Spleen (tissue), 11 donors: Measurements from ENCODE around the gene PRKCA. TPM values are rescaled to one million over a fixed set of nuclear protein-coding genes. Genes with fewer than 3 reads are reported as not detected.

ENCODE experiments used
- DNase-seq: peaks from one replicate; pipeline ENCODE4 v3.0.0-alpha.2; 2020
- H3K27ac ChIP-seq, 8 donors: fragments of 200-600 bp; sonication (generic) in 7 of 8; 1 replicate in 4 of 8; 2 replicates in 4 of 8; pipeline versions ENCODE4 v1.5.0 to v1.8.0; 2016 to 2021; ENCODE audit warnings: inconsistent platforms in 4 of 8, mild to moderate bottlenecking in 4 of 8, moderate library complexity in 1 of 8
- H3K27me3 ChIP-seq, 7 donors: fragments of 200-600 bp; sonication (generic) in 6 of 7; replicated peaks in 1 of 7; 1 replicate in 4 of 7; 2 replicates in 3 of 7; pipeline versions ENCODE4 v1.5.0 to v1.8.0; 2016 to 2021; ENCODE audit warnings: inconsistent platforms in 3 of 7, mild to moderate bottlenecking in 1 of 7
- H3K36me3 ChIP-seq, 6 donors: fragments of 200-600 bp; sonication (generic) in 5 of 6; 1 replicate in 4 of 6; 2 replicates in 2 of 6; pipeline versions ENCODE4 v1.5.0 to v1.8.0; 2016 to 2021; ENCODE audit warnings: inconsistent platforms in 2 of 6
- H3K4me1 ChIP-seq, 6 donors: fragments of 200-600 bp; sonication (generic) in 5 of 6; 1 replicate in 3 of 6; 2 replicates in 3 of 6; pipeline versions ENCODE4 v1.5.0 to v1.8.0; 2016 to 2021; ENCODE audit warnings: inconsistent platforms in 3 of 6
- H3K4me3 ChIP-seq, 8 donors: fragments of 200-600 bp; sonication (generic) in 7 of 8; 1 replicate in 4 of 8; 2 replicates in 4 of 8; pipeline versions ENCODE4 v1.5.0 to v1.8.0; 2016 to 2021; ENCODE audit warnings: inconsistent platforms in 4 of 8, mild to moderate bottlenecking in 4 of 8, moderate library complexity in 2 of 8
- H3K9me3 ChIP-seq, 8 donors: fragments of 200-600 bp; sonication (generic) in 7 of 8; 1 replicate in 4 of 8; 2 replicates in 4 of 8; pipeline versions ENCODE4 v1.5.0 to v1.8.0; 2016 to 2021; ENCODE audit warnings: inconsistent platforms in 4 of 8
- CTCF ChIP-seq, 11 experiments: fragments of 200-600 bp in 7 of 11; fragments of 450-650 bp in 4 of 11; sonication (generic) in 4 of 11; IDR thresholded peaks in 8 of 11; conservative IDR thresholded peaks in 3 of 11; 1 replicate in 7 of 11; 2 replicates in 4 of 11; pipeline versions ENCODE4 v1.4.0 to v1.8.0; 2016 to 2021; ENCODE audit warnings: antibody characterized with exemption in 11 of 11, inconsistent platforms in 4 of 11, mild to moderate bottlenecking in 1 of 11
- POLR2A ChIP-seq, 3 donors: fragments of 450-650 bp; IDR thresholded peaks; one replicate each; pipeline ENCODE4 v1.5.1; 2017; ENCODE audit warnings: antibody characterized with exemption in 3 of 3, mild to moderate bottlenecking in 1 of 3
- POLR2AphosphoS5 ChIP-seq, 3 donors: sonication (generic); formaldehyde crosslinking; IDR thresholded peaks; one replicate each; pipeline ENCODE4 v1.5.1; 2017; ENCODE audit warnings: antibody characterized with exemption in 3 of 3
- WGBS, 5 donors: extraction: QIAGEN DNeasy Blood & Tissue Kit in 3 of 5; methylation state at CpG; one replicate each; pipeline versions ENCODE4 v1.1.5 to v1.1.7; 2013 to 2018; 5-methylcytosine and 5-hydroxymethylcytosine counted together
- intact Hi-C: fragments of 100-400 bp; cut with DNase I; formaldehyde crosslinking; loops from one replicate; pipeline ENCODE4 v1.15.0; 2023; ENCODE audit warnings: low total_unique reads
- polyA plus RNA-seq, 3 donors: library from polyadenylated mRNA; stranded (reverse); fragments of 200-250 nt; gene quantifications; one replicate each; pipeline ENCODE4 v1.2.1, GENCODE V29; 2013
- total RNA-seq, 7 donors: library from RNA; depleted of rRNA in 3 of 7; stranded (reverse); fragments of >200 nt in 3 of 7; fragmentation: NEBNext Ultra II Directional in 4 of 7; extraction: Animal tissue kit (Norgen Biotek cat#: 25700) in 4 of 7; gene quantifications; one replicate each; pipeline versions ENCODE4 v1.1.0 to v1.2.1, GENCODE V29; 2016 to 2021
- donor health status: healthy with polysubstance abuse.
- donor health status: DM: no; HTN: no; CAD: no; lungs with moderate emphysema.
- donor health status: DM: no; HTN: no; CAD: no.
- donor health status: Bipolar disorder and iron deficiency.
- donor health status: healthy.
- donor health status: DM: no; HTN: no; CAD: no.
- donor health status: DM: yes; HTN: yes; CAD: no.

The PRKCA gene
- total and polyA plus RNA-seq, 10 donors, result 1.7 to 59.7 (median 31.2) TPM

GRCh38 chr17:66407864-66408263 is 105.5 kb downstream of the PRKCA start:
- Histone ChIP-seq H3K4me3 (no peak overlapping the region), H3K36me3 (no peaks in the 10 kb centered on the region), H3K27me3 (no peaks in the 10 kb centered on the region), H3K9me3 (no peaks in the 10 kb centered on the region), H3K27ac (no peak overlapping the region), H3K4me1 (peaks cover 9 to 62% (median 39%) of the 10 kb centered on the region in 6 donors)
- no peak for TF ChIP-seq POLR2A (IDR thresholded peaks at IDR 0.05)
- TF ChIP-seq POLR2AphosphoS5 (IDR thresholded peaks at IDR 0.05), result no peak
- no peak for TF ChIP-seq CTCF (IDR thresholded peaks at IDR 0.05 in 8 of 11, conservative IDR thresholded peaks at IDR 0.05 in 3 of 11)
- DNase-seq, result no peak
- intact Hi-C loops, result no loop called here
- WGBS, 5 donors, result 87 to 94% (median 92%) methylated on average over 4 of the region's 4 CpGs

- WGBS, 5 donors, result 70 to 84% (median 74%) methylated on average over 6 of the region's 6 CpGs
- Histone ChIP-seq H3K9me3 (no peaks in the 10 kb centered on the region), H3K4me1 (peaks cover 0 to 50% (median 20%) of the 10 kb centered on the region in 6 donors), H3K27ac (no peak overlapping the region), H3K27me3 (no peaks in the 10 kb centered on the region), H3K4me3 (no peak overlapping the region), H3K36me3 (no peaks in the 10 kb centered on the region)
- TF ChIP-seq POLR2A (IDR thresholded peaks at IDR 0.05) (no peak), POLR2AphosphoS5 (IDR thresholded peaks at IDR 0.05) (no peak), CTCF (IDR thresholded peaks at IDR 0.05 in 8 of 11, conservative IDR thresholded peaks at IDR 0.05 in 3 of 11) (no peak)
- intact Hi-C loops, result no loop called here
- no peak for DNase-seq
Measured at GRCh38 chr17:66411520-66411919, 109.1 kb downstream of the PRKCA start.

- H3K9me3 ChIP-seq, result no peaks in the 10 kb centered on the region
- no peak overlapping the region for H3K27ac ChIP-seq
- 64 to 82% (median 76%) methylated on average over 8 of the region's 8 CpGs for WGBS, 5 donors
- no peak for DNase-seq
- H3K27me3 ChIP-seq, result no peaks in the 10 kb centered on the region
- no peak overlapping the region for H3K4me3 ChIP-seq
- peaks cover 0 to 45% (median 15%) of the 10 kb centered on the region in 6 donors for H3K4me1 ChIP-seq
- intact Hi-C loops, result no loop called here
- no peaks in the 10 kb centered on the region for H3K36me3 ChIP-seq
- TF ChIP-seq POLR2AphosphoS5 (IDR thresholded peaks at IDR 0.05) (no peak), CTCF (IDR thresholded peaks at IDR 0.05 in 8 of 11, conservative IDR thresholded peaks at IDR 0.05 in 3 of 11) (no peak), POLR2A (IDR thresholded peaks at IDR 0.05) (no peak)
Measured at GRCh38 chr17:66412857-66413558, 110.6 kb downstream of the PRKCA start.

GRCh38 chr17:66413559-66414520 is 111.4 kb downstream of the PRKCA start:
- Histone ChIP-seq H3K27ac (no peak overlapping the region), H3K9me3 (no peaks in the 10 kb centered on the region), H3K4me3 (no peak overlapping the region), H3K36me3 (no peaks in the 10 kb centered on the region), H3K4me1 (peaks cover 0 to 45% (median 15%) of the 10 kb centered on the region in 6 donors), H3K27me3 (no peaks in the 10 kb centered on the region)
- 72 to 78% (median 75%) methylated on average over 13 of the region's 13 CpGs for WGBS, 5 donors
- no peak for TF ChIP-seq POLR2A (IDR thresholded peaks at IDR 0.05)
- TF ChIP-seq CTCF (IDR thresholded peaks at IDR 0.05 in 8 of 11, conservative IDR thresholded peaks at IDR 0.05 in 3 of 11), result no peak
- no peak for TF ChIP-seq POLR2AphosphoS5 (IDR thresholded peaks at IDR 0.05)
- no peak for DNase-seq
- intact Hi-C loops, result no loop called here
